Muscle of leg (tissue), 11 donors: ENCODE results near the gene MAK. TPM values are rescaled to one million over a fixed set of nuclear protein-coding genes. Genes with fewer than 3 reads are reported as not detected.
"Not testable (repeated sequence)": the region's sequence is repeated elsewhere in the genome, so short reads cannot be mapped to it uniquely, and the experiment has no call there.

Experiments used
- DNase-seq: peaks from one replicate; pipeline ENCODE4 v3.0.0; 2013
- H3K27ac ChIP-seq: one replicate; pipeline ENCODE4 v1.5.1; 2013; ENCODE audit warnings: mild to moderate bottlenecking, low read length, control low read depth
- H3K27me3 ChIP-seq: one replicate; pipeline ENCODE4 v1.6.1; 2013; ENCODE audit warnings: low read length; ENCODE audit not compliant: control insufficient read depth, insufficient read depth
- H3K36me3 ChIP-seq: one replicate; pipeline ENCODE4 v1.6.1; 2013; ENCODE audit warnings: low read length; ENCODE audit not compliant: control insufficient read depth, insufficient read depth
- H3K4me1 ChIP-seq: one replicate; pipeline ENCODE4 v1.6.1; 2013; ENCODE audit warnings: low read length; ENCODE audit not compliant: control insufficient read depth, insufficient read depth
- H3K4me3 ChIP-seq: one replicate; pipeline ENCODE4 v1.5.1; 2013; ENCODE audit warnings: low read length, control low read depth
- H3K9me3 ChIP-seq: replicated peaks from 2 replicates; pipeline ENCODE4 v1.6.1; 2013; ENCODE audit warnings: low read depth, low read length; ENCODE audit not compliant: control insufficient read depth
- WGBS: methylation state at CpG from one replicate; pipeline ENCODE4 v1.1.5; 2013; ENCODE audit warnings: missing lambda C conversion rate; ENCODE audit not compliant: insufficient coverage; 5-methylcytosine and 5-hydroxymethylcytosine counted together
- polyA plus RNA-seq, 8 donors: library from polyadenylated mRNA; unstranded; fragments of 120-200 nt; gene quantifications; one replicate each; pipeline versions ENCODE4 v1.2.1 to v1.2.3, GENCODE V29; 2013; ENCODE audit warnings: inconsistent platforms in 1 of 8, low replicate concordance in 1 of 8; ENCODE audit not compliant: insufficient read length in 8 of 8, insufficient read depth in 1 of 8
- total RNA-seq: library from RNA; stranded (reverse); fragments of 120-200 nt; gene quantifications from one replicate; pipeline ENCODE4 v1.2.4, GENCODE V29; 2013

MAK gene
- total and polyA plus RNA-seq, 9 donors = 0.04 to 0.65 (median 0.25) TPM

GRCh38 chr6:10854922-10855632 is 16.7 kb upstream of the MAK start:
- H3K4me3 ChIP-seq = no peak overlapping the region

GRCh38 chr6:10853849-10854300 is 15.5 kb upstream of the MAK start:
- not testable (repeated sequence) for H3K9me3 ChIP-seq, H3K27ac ChIP-seq, H3K36me3 ChIP-seq, H3K4me3 ChIP-seq, H3K27me3 ChIP-seq, H3K4me1 ChIP-seq, DNase-seq
- WGBS = 58% methylated on average over 2 of the region's 6 CpGs

More at GRCh38 chr6:10854922-10855632, 16.7 kb upstream of the MAK start:
- Histone ChIP-seq H3K36me3 (no peaks in the 10 kb centered on the region), H3K4me1 (no peaks in the 10 kb centered on the region), H3K27me3 (no peaks in the 10 kb centered on the region), H3K27ac (no peak overlapping the region), H3K9me3 (peaks cover 2% of the 10 kb centered on the region)
- 71% methylated on average over 5 of the region's 7 CpGs for WGBS
- no peak for DNase-seq

- Histone ChIP-seq H3K4me3 (no peak overlapping the region), H3K9me3 (peaks cover 2% of the 10 kb centered on the region), H3K4me1 (no peaks in the 10 kb centered on the region), H3K27ac (no peak overlapping the region), H3K27me3 (no peaks in the 10 kb centered on the region), H3K36me3 (no peaks in the 10 kb centered on the region)
- DNase-seq = no peak
- 45% methylated on average over 7 of the region's 11 CpGs for WGBS
Observed at GRCh38 chr6:10852361-10852960, 14.1 kb upstream of the MAK start.

- 48% methylated on average over 3 of the region's 7 CpGs for WGBS
Observed at GRCh38 chr6:10850728-10851127, 12.4 kb upstream of the MAK start.

GRCh38 chr6:10849901-10850300 is 11.6 kb upstream of the MAK start:
- peaks cover 2% of the 10 kb centered on the region for H3K9me3 ChIP-seq
- H3K36me3 ChIP-seq = no peaks in the 10 kb centered on the region
- WGBS = 89% methylated on average over 2 of the region's 4 CpGs
- no peak for DNase-seq
- H3K27me3 ChIP-seq = no peaks in the 10 kb centered on the region
- H3K4me3 ChIP-seq = no peak overlapping the region
- no peak overlapping the region for H3K27ac ChIP-seq
- H3K4me1 ChIP-seq = no peaks in the 10 kb centered on the region

More at GRCh38 chr6:10850728-10851127, 12.4 kb upstream of the MAK start:
- no peaks in the 10 kb centered on the region for H3K4me1 ChIP-seq
- peaks cover 2% of the 10 kb centered on the region for H3K9me3 ChIP-seq
- no peak overlapping the region for H3K4me3 ChIP-seq
- DNase-seq = no peak
- H3K27me3 ChIP-seq = no peaks in the 10 kb centered on the region
- H3K36me3 ChIP-seq = no peaks in the 10 kb centered on the region
- H3K27ac ChIP-seq = no peak overlapping the region

- DNase-seq = no peak
- Histone ChIP-seq H3K27ac (no peak overlapping the region), H3K9me3 (no peaks in the 10 kb centered on the region), H3K4me1 (no peaks in the 10 kb centered on the region), H3K4me3 (no peak overlapping the region), H3K27me3 (no peaks in the 10 kb centered on the region), H3K36me3 (no peaks in the 10 kb centered on the region)
- 84% methylated on average over 2 of the region's 3 CpGs for WGBS
Observed at GRCh38 chr6:10847684-10848083, 9.3 kb upstream of the MAK start.

- DNase-seq = no peak
- no peaks in the 10 kb centered on the region for H3K9me3 ChIP-seq
- H3K36me3 ChIP-seq = no peaks in the 10 kb centered on the region
- H3K4me1 ChIP-seq = no peaks in the 10 kb centered on the region
- no peak overlapping the region for H3K4me3 ChIP-seq
- no peak overlapping the region for H3K27ac ChIP-seq
- H3K27me3 ChIP-seq = peaks cover 3% of the 10 kb centered on the region
Observed at GRCh38 chr6:10843554-10843953, 5.2 kb upstream of the MAK start.

- Histone ChIP-seq H3K9me3 (no peaks in the 10 kb centered on the region), H3K27ac (peak overlapping the region; percentile 13), H3K4me1 (peaks cover 8% of the 10 kb centered on the region), H3K36me3 (no peaks in the 10 kb centered on the region), H3K4me3 (peak overlapping the region; percentile 62), H3K27me3 (peaks cover 36% of the 10 kb centered on the region)
- DNase-seq = no peak
- WGBS = 66% methylated on average over 5 of the region's 8 CpGs
Observed at GRCh38 chr6:10838794-10839333, 525 bp upstream of the MAK start.

- Histone ChIP-seq H3K4me3 (peak overlapping the region; percentile 62), H3K27me3 (peaks cover 36% of the 10 kb centered on the region), H3K9me3 (no peaks in the 10 kb centered on the region), H3K36me3 (no peaks in the 10 kb centered on the region), H3K27ac (no peak overlapping the region), H3K4me1 (peaks cover 8% of the 10 kb centered on the region)
- DNase-seq = no peak
- 0% methylated on average over 16 of the region's 22 CpGs for WGBS
Observed at GRCh38 chr6:10837622-10837994, 731 bp downstream of the MAK start.

GRCh38 chr6:10837009-10837621 is 1.2 kb downstream of the MAK start:
- 5% methylated on average over 4 of the region's 20 CpGs for WGBS
- peak; percentile 37 for DNase-seq

More at GRCh38 chr6:10837009-10837621, 1.2 kb downstream of the MAK start:
- H3K36me3 ChIP-seq = no peaks in the 10 kb centered on the region
- peaks cover 8% of the 10 kb centered on the region for H3K4me1 ChIP-seq
- H3K27ac ChIP-seq = no peak overlapping the region
- H3K27me3 ChIP-seq = peaks cover 36% of the 10 kb centered on the region
- H3K4me3 ChIP-seq = peak overlapping the region; percentile 62
- H3K9me3 ChIP-seq = no peaks in the 10 kb centered on the region
